Natural killer cell (primary cell): ENCODE data around the gene ORC1. TPM values are rescaled to one million over a fixed set of nuclear protein-coding genes. Genes with fewer than 3 reads are reported as not detected.

Experiments used
- ATAC-seq, 3 donors: fragments of 150-1000 bp in 2 of 3; fragments of 200-7000 bp in 1 of 3; cut with Tn5 transposase; 1 replicate in 1 of 3; 2 replicates in 2 of 3; pipeline ENCODE4 v1.10.0; 2021; ENCODE audit warnings: mild to moderate bottlenecking in 2 of 3, moderate library complexity in 2 of 3
- DNase-seq, 2 donors: peaks; one replicate each; pipeline versions ENCODE4 v3.0.0 to v3.0.0-alpha.2; 2013 to 2021; ENCODE audit warnings: mixed read lengths in 1 of 2
- H3K27ac ChIP-seq: one replicate; pipeline ENCODE4 v1.5.1; 2013; ENCODE audit warnings: mild to moderate bottlenecking, low read length
- H3K27me3 ChIP-seq: one replicate; pipeline ENCODE4 v1.6.1; 2013; ENCODE audit warnings: low read length; ENCODE audit not compliant: control insufficient read depth, insufficient read depth
- H3K36me3 ChIP-seq: one replicate; pipeline ENCODE4 v1.6.1; 2013; ENCODE audit warnings: low read length; ENCODE audit not compliant: control insufficient read depth, insufficient read depth
- H3K4me1 ChIP-seq: one replicate; pipeline ENCODE4 v1.6.1; 2013; ENCODE audit warnings: low read length; ENCODE audit not compliant: control insufficient read depth, insufficient read depth
- H3K4me3 ChIP-seq: one replicate; pipeline ENCODE4 v1.5.1; 2013; ENCODE audit warnings: low read length
- H3K9me3 ChIP-seq: one replicate; pipeline ENCODE4 v1.6.1; 2013; ENCODE audit warnings: low read length; ENCODE audit not compliant: control insufficient read depth, insufficient read depth
- H3K27ac Mint-ChIP-seq, 2 donors: one replicate each; pipeline ENCODE4 v1.8.0; 2022; ENCODE audit warnings: mild to moderate bottlenecking in 2 of 2, mixed read lengths in 2 of 2, moderate library complexity in 1 of 2
- H3K27me3 Mint-ChIP-seq, 2 donors: one replicate each; pipeline ENCODE4 v1.8.0; 2022; ENCODE audit warnings: low read depth in 2 of 2, mixed read lengths in 2 of 2
- H3K36me3 Mint-ChIP-seq: one replicate; pipeline ENCODE4 v1.8.0; 2022; ENCODE audit warnings: mixed read lengths
- H3K4me1 Mint-ChIP-seq, 2 donors: one replicate each; pipeline ENCODE4 v1.8.0; 2022; ENCODE audit warnings: mixed read lengths in 2 of 2
- H3K4me3 Mint-ChIP-seq: one replicate; pipeline ENCODE4 v1.8.0; 2022; ENCODE audit warnings: mild to moderate bottlenecking, moderate library complexity, mixed read lengths
- H3K9me3 Mint-ChIP-seq, 2 donors: one replicate each; pipeline ENCODE4 v1.8.0; 2022; ENCODE audit warnings: mixed read lengths in 2 of 2
- CTCF ChIP-seq: fragments of 200-600 bp; IDR thresholded peaks from one replicate; pipeline ENCODE4 v1.8.0; 2022; ENCODE audit warnings: antibody characterized with exemption
- WGBS: methylation state at CpG from one replicate; pipeline ENCODE4 v1.1.7; 2013; ENCODE audit warnings: missing lambda C conversion rate; ENCODE audit not compliant: insufficient coverage; 5-methylcytosine and 5-hydroxymethylcytosine counted together
- intact Hi-C: fragments of 100-400 bp; cut with micrococcal nuclease; formaldehyde crosslinking; loops from one replicate; pipeline ENCODE4 v1.14.2; 2022
- total RNA-seq, 4 donors: library from RNA; stranded (reverse); fragments of 120-200 nt in 1 of 4; gene quantifications; one replicate each; pipeline versions ENCODE4 v1.2.3 to v1.2.4, GENCODE V29; 2013 to 2022

ORC1 gene
- total RNA-seq, 3 donors from 2014 or later (not counting 1 experiment from before 2014, with no cell fraction given): 1.9 to 2.6 (median 2.1) TPM

GRCh38 chr1:52345252-52345651, 59.0 kb downstream of the ORC1 start:
- no peak for ATAC-seq
- Mint-ChIP-seq H3K4me1 (peaks cover 14 to 16% of the 10 kb centered on the region in 2 donors), H3K36me3 (no peaks in the 10 kb centered on the region), H3K9me3 (no peaks in the 10 kb centered on the region), H3K27me3 (no peaks in the 10 kb centered on the region), H3K4me3 (no peak overlapping the region), H3K27ac (no peak overlapping the region)
- DNase-seq: no peak
- TF ChIP-seq CTCF: no peak
- WGBS: 83% methylated on average over 2 of the region's 2 CpGs
- no peaks in the 10 kb centered on the region for H3K9me3 ChIP-seq
- H3K27me3 ChIP-seq: no peaks in the 10 kb centered on the region
- no peak overlapping the region for H3K4me3 ChIP-seq
- no peak overlapping the region for H3K27ac ChIP-seq
- peaks cover 4% of the 10 kb centered on the region for H3K4me1 ChIP-seq
- H3K36me3 ChIP-seq: no peaks in the 10 kb centered on the region
- intact Hi-C loops: no loop called here

GRCh38 chr1:52343979-52344378, 60.2 kb downstream of the ORC1 start:
- Mint-ChIP-seq H3K4me3 (no peak overlapping the region), H3K4me1 (peaks cover 14 to 15% of the 10 kb centered on the region in 2 donors), H3K9me3 (no peaks in the 10 kb centered on the region), H3K27ac (no peak overlapping the region), H3K36me3 (no peaks in the 10 kb centered on the region), H3K27me3 (no peaks in the 10 kb centered on the region)
- no peaks in the 10 kb centered on the region for H3K27me3 ChIP-seq
- peaks cover 4% of the 10 kb centered on the region for H3K4me1 ChIP-seq
- no peak overlapping the region for H3K4me3 ChIP-seq
- TF ChIP-seq CTCF: no peak
- H3K36me3 ChIP-seq: no peaks in the 10 kb centered on the region
- no peak for ATAC-seq
- DNase-seq: no peak
- H3K27ac ChIP-seq: no peak overlapping the region
- intact Hi-C loops: no loop called here
- WGBS: 85% methylated on average over 3 of the region's 3 CpGs
- no peaks in the 10 kb centered on the region for H3K9me3 ChIP-seq

GRCh38 chr1:52341655-52342260, 62.5 kb downstream of the ORC1 start:
- Mint-ChIP-seq H3K4me1 (no peaks in the 10 kb centered on the region), H3K9me3 (no peaks in the 10 kb centered on the region), H3K27ac (no peak overlapping the region), H3K4me3 (no peak overlapping the region), H3K36me3 (no peaks in the 10 kb centered on the region), H3K27me3 (no peaks in the 10 kb centered on the region)
- intact Hi-C loops: no loop called here
- no peak for TF ChIP-seq CTCF
- no peaks in the 10 kb centered on the region for H3K4me1 ChIP-seq
- ATAC-seq (no peak), DNase-seq (no peak)
- no peaks in the 10 kb centered on the region for H3K36me3 ChIP-seq
- no peaks in the 10 kb centered on the region for H3K27me3 ChIP-seq
- H3K4me3 ChIP-seq: no peak overlapping the region
- no peaks in the 10 kb centered on the region for H3K9me3 ChIP-seq
- no peak overlapping the region for H3K27ac ChIP-seq
- 96% methylated on average over 6 of the region's 7 CpGs for WGBS

- no peak for TF ChIP-seq CTCF
- 82% methylated on average over 2 of the region's 2 CpGs for WGBS
Observed at GRCh38 chr1:52337439-52337838, 66.8 kb downstream of the ORC1 start.

More at GRCh38 chr1:52337439-52337838, 66.8 kb downstream of the ORC1 start:
- Histone ChIP-seq H3K27ac (no peak overlapping the region), H3K27me3 (no peaks in the 10 kb centered on the region), H3K36me3 (no peaks in the 10 kb centered on the region), H3K4me1 (no peaks in the 10 kb centered on the region), H3K9me3 (no peaks in the 10 kb centered on the region), H3K4me3 (no peak overlapping the region)
- Mint-ChIP-seq H3K9me3 (no peaks in the 10 kb centered on the region), H3K4me3 (no peak overlapping the region), H3K36me3 (no peaks in the 10 kb centered on the region), H3K4me1 (no peaks in the 10 kb centered on the region), H3K27me3 (no peaks in the 10 kb centered on the region), H3K27ac (no peak overlapping the region)
- no peak for ATAC-seq
- no peak for DNase-seq
- intact Hi-C loops: no loop called here
